Stimulated activated CD4-positive, alpha-beta T cell treated with anti-CD3 and anti-CD28 coated beads, TNF-alpha, amount 100 ng/mL, for 4 hours (primary cell): ENCODE data around the gene ANKRD12.

Source experiments
- DNase-seq, 3 experiments: peaks; one replicate each; pipeline ENCODE4 v3.0.0-alpha.2; 2020; ENCODE audit warnings: low read depth in 3 of 3

The ANKRD12 gene

DNA sequence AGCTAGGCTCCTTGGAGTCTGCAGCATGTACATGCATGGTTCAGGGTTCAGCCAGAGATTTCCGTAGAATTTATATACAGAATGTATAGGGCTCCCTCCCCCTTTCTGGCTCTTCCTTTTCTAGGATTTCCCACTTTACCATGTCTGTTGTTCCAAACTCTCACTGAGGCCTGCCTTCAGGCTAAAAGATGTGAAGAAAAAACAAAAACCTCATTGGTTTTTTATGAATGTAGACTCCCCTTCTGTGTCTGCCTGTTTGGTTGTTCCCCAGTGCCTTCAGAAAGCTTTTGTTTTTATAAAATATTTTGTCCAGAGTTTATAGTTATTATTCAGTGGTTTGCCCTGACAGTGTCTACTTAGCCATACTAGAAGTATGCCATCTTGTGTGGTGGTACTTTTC lies 30.5 kb upstream of the ANKRD12 start:
- no peak for DNase-seq

DNA sequence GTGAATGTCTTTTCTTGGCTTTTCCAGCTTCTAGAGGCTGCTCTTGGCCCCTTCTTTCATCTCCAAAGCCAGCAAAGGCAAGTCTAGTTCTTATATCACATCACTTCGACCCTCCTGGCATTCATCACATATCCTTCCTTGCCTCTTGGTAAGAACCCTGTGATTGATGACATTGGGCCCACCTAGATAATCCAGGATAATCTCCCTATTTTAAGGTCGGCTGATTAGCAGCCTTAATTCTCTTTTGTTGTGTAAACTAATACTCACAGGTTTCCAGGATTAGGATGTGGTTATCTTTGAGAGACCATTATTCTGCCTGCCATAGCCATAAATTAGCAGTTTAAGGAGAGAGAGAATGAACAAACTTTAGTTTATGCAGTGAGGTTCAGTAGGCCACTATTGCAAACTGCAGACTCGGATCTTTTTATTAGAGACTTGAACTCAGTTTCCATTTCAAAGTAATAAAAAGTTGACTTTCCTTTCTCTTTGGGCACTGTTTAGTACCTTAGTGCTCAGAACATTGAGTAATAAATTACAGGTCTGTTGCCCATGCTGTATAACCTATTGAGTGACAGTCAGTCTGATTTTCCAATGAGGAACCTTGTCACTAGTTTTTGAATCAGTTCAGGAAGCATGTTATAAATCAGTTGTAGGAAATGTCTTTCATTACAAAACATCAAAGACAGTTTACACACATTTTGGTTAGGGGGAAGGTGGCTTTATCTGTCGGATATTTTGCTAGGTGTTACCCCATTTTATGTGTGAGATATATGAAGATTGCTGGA lies 29.6 kb upstream of the ANKRD12 start:
- no peak for DNase-seq

GRCh38 chr18:9108911-9109310 lies 27.7 kb upstream of the ANKRD12 start:
- no peak for DNase-seq

GRCh38 chr18:9109523-9109922 lies 27.1 kb upstream of the ANKRD12 start:
- no peak for DNase-seq

GRCh38 chr18:9113468-9114149 lies 23.0 kb upstream of the ANKRD12 start:
- no peak for DNase-seq

DNA sequence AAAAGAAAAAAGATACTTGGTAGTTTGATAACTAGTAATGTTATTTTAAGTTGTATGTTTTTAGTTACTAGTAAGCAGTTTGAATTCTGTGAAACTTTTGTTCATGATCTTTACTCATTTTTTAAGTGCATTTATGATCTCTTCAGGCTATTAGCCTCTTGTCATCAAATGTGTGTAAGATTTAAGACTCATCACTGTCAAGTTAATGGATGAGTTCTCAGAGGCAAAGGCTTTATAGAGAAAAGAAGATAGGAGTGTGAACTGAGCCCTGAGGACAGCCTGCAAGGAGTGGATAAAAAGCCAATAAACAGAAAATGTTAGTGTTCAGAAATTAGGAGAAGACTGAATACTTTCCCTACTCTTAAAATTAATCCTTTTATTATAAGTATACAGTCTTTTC lies 20.6 kb upstream of the ANKRD12 start:
- DNase-seq: no peak

DNA sequence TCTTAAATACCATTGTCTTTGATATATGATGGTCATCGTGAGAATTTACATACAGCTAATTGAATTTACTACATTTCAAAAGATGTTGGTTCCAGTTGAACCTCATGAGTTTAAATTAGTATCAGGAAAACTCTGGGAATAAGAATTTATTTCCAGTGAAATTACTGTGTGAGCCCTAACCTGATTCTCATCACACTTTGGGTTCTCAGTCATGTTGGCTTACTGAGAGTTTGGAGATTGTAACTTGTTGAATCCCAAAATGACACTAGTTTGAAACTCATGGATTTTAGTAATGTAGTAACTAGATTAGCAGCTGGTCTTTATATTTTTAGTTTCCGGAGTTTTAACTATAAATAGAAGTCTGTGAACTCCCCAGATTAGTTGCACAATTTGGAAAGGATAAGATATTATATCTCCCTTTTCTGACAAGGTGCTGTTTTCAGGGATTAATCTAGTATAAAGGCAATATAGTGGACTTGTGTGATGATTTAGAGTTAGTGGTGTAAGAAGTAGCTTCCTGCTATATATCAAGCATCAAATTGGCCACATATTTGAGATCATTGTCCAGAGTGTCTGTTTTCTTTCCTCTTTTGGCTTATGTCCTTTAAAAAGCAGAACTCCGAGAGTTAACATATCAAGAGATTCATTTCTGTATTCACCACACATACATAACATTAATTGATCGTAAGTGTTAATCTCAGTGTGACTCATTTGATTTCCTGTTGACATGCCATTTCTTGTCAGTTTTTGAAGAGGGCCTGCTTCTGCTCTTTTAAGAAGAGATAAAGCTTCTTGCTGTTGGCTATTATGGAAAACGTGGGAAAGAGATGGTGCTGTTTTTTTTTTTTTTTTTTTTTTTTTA lies 18.4 kb upstream of the ANKRD12 start:
- DNase-seq: no peak

GRCh38 chr18:9120796-9121195 lies 15.8 kb upstream of the ANKRD12 start:
- DNase-seq: no peak

DNA sequence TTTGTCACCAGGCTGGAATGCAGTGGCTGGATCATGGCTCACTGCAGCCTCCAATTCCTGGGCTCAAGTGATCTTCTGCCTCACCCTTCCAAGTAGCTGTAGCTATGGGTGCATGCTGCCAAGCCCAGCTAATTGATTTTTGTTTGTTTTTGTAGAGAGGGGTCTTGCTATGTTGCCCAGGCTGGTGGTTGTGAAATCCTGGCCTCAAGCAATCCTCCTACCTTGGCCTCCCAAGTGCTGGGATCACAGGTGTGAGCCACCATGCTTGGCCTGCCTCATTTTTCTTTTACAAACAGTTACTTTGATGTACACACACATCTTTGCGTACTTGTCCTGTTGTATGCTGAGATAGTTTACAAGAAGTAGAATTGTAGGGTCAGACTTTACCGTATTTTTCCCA lies 13.1 kb upstream of the ANKRD12 start:
- DNase-seq: no peak

- no peak for DNase-seq
Measured at GRCh38 chr18:9124824-9125223, 11.8 kb upstream of the ANKRD12 start.

GRCh38 chr18:9126337-9126736 lies 10.2 kb upstream of the ANKRD12 start:
- DNase-seq: no peak

- no peak for DNase-seq
Measured at GRCh38 chr18:9130195-9130594, 6.4 kb upstream of the ANKRD12 start.

GRCh38 chr18:9130806-9131205 lies 5.8 kb upstream of the ANKRD12 start:
- no peak for DNase-seq

- no peak for DNase-seq
Measured at GRCh38 chr18:9132628-9133027, 4.0 kb upstream of the ANKRD12 start.

GRCh38 chr18:9133225-9133624 lies 3.4 kb upstream of the ANKRD12 start:
- no peak for DNase-seq

DNA sequence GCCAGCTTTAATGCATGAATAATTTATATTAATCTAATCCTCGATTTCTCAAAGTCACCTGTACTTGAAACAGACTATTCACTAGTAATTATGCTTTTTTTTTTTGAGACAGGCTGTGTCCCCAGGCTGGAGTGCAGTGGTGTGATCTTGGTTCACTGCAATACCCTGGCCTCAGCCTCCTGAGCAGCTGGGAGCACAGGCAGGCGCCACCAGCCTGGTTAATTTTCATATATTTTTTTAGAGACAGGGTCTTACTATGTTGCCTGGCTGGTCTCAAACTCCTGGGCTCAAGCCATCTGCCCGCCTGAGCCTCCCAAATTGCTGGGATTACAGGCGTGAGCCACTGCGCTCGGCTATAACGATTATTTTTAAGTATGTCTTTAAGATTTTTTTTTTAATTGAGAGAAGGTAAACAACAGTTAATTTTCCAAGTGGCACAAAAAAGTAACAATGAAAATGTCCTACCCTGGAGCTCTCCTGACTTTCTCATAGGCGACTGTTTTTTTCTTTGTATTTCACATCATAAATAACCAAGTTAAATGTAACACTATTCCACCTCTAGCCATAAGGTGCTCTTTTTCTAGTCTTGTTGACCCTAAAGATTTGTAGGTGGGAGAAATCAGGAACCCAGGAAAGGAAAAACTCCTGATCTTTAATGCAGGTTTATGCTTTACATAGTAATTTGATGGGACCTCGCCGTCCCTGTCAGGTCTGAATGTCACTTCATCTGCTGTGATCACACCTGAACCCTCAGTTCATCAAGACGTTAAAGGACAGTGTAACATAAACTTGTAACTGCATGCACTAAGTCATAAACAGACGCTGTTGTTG lies 1.3 kb upstream of the ANKRD12 start:
- DNase-seq: no peak

DNA sequence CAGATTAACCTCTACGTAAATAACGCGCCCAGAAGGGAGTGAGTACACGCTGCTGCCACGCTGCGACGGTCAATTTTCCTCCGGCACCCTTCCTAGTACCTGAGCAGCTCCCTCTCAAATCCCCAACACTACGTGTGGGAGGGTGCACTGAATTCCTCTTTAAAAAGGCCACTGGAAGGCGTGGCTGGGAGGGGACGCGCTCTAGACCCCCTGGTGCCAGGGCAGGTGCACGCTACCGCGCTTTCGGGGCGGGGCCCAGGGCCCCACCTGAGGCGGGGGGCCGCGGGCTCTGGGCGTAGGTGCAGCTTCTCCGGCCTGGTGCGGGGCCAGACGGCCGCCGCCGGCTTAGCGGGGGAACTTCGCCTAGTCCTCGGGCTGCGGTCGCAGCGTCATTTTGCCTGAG lies 668 bp upstream of the ANKRD12 start:
- DNase-seq: peak in 1 of 3 experiments; percentile 24

GRCh38 chr18:9137168-9138066 lies 836 bp downstream of the ANKRD12 start:
- peak; percentile 44 to 55 (median 50) for DNase-seq

- no peak for DNase-seq
Measured at GRCh38 chr18:9139400-9140039, 2.9 kb downstream of the ANKRD12 start.

- no peak for DNase-seq
Measured at GRCh38 chr18:9140381-9140780, 3.8 kb downstream of the ANKRD12 start.
